GM19043 (cell line): Measurements from ENCODE around the gene BRD7.

Source experiments
- ATAC-seq: cut with Tn5 transposase; IDR thresholded peaks from one replicate; pipeline ENCODE4 v1.9.1; 2021; ENCODE audit warnings: low read depth; ENCODE audit not compliant: unreplicated experiment

Gene BRD7

DNA sequence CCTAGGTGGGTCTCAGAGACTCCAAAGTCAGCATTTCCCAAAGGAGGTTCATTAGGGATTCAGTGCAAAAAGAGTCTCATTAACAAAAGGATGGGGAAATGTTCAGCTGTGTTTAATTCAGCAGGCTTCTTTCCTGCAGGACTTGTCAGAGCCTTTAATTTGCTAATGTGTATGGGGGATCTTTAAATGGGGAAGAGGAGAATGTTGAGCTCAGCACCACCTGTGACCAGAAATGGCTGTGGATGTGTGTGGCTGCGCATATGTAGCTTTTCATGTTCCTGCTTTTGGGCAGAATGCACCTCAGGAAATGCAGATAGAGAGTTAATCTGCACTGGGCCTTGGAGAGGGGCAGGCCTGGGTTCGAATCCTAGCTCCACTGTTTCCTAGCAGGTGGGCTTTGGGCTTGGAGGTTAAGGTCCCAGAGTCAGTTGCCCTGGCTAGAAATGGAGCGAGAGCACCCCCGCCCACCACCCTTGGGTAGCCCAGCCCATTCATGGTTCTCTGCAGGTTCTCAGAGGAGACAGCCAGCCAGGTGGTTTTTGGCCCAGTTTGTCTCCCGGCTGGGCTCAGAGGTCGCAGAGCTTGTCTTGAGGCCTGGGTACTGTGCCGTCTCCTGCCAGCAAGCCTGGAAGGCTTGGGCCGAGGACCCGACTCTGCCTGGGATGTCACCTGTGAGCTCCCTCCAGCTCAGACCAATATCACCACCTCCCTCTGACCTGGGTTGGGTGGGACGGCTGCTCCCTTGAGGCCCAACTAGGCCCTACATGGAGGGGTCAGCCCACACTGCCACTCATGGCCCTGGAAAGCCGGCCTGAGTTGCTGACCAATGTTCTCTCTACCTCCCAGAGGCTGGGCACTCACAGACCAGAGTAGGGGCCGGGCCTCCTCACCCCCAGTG lies 93.1 kb downstream of the BRD7 start:
- no peak for ATAC-seq

DNA sequence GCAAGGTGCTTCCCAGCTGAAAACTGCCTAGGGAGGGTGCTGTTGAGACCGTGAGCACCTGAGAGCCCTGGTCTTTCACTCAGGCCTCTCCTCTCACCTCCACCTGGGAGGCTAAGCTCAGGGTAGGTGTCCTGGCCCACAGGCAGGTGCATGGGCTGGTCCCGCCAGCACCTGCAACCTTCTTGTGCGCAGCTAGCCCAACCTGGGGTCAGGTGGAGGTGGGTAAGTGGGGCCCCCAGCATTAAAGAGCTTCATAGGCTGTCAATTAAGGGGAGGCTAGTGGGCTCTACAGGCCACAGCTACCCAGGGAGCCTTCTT lies 93.7 kb downstream of the BRD7 start:
- ATAC-seq, result no peak

DNA sequence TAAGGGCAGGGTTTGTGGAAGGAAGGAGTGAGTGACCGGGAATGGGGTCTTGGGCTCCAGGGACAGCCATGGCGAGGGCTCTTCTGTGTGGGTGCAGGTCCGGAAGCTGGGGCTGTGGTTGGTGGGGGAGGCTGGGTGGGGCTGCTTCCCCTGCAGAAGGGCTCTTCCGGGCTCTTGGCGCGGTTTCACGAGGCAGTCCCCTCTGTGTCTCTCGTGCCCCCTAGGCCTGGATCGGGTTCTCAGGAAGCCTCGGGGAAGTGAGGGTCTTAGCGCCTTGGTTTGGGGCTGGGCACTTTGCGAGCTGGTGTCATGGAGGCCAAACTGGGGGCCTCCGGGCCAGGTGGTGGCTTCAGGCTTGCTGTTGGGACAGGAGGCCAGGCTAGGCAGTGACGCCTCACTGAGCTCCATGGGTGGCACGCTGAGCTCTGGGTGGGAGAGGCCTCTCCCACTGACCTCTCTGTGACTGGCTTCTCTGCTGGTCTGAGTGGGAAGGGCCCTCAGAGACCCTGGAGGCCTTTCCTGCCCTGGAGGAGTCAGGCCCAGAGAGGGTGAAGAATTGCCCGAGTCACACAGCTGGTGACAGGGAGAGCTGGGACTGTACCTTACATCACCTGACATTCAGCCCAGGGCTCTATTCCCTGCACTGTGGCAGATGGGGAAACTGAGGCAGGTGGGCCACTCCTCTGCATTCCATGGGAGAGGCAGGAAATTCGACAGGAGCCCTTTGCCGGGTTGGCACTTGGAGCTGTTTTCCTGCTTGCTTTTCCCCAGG lies 94.3 kb downstream of the BRD7 start:
- peak; percentile 34 for ATAC-seq

DNA sequence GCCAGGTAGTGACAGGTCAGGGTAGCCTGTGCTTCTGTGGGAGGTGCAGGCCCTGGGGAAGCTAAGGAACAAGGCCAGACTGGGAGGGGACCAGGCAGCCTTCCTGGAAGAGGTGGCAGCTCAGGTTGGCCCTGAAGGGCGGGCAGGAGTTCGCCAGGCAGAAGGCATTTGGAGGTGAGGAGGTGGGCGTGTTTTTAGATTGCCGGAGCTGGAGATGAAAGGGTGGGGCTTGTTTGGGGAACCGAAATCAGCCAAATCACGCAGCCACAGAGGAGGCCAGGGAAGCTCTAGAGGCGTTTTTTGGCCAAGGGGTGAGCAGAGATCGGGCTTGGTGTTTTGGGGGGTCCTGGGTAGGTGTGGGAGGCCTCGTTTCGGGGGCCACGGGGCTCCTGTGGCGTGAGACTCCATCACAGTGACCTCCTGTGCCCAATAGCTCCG lies 94.9 kb downstream of the BRD7 start:
- peak; percentile 85 for ATAC-seq

DNA sequence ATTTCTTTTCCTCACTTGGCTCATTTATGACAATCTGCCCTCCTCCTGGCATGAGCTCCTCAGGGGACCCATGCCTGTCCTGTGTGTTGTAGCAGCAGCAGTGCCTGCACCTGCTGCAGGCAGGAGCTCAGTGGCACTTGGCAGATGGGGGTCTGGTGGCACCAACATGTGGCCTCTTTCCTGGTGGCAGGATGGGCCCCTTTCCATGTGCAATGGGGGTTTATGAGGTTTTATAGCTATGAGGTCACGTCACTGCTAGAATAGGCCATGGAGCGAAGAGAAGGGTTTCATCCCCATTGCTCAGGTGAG lies 95.5 kb downstream of the BRD7 start:
- no peak for ATAC-seq

DNA sequence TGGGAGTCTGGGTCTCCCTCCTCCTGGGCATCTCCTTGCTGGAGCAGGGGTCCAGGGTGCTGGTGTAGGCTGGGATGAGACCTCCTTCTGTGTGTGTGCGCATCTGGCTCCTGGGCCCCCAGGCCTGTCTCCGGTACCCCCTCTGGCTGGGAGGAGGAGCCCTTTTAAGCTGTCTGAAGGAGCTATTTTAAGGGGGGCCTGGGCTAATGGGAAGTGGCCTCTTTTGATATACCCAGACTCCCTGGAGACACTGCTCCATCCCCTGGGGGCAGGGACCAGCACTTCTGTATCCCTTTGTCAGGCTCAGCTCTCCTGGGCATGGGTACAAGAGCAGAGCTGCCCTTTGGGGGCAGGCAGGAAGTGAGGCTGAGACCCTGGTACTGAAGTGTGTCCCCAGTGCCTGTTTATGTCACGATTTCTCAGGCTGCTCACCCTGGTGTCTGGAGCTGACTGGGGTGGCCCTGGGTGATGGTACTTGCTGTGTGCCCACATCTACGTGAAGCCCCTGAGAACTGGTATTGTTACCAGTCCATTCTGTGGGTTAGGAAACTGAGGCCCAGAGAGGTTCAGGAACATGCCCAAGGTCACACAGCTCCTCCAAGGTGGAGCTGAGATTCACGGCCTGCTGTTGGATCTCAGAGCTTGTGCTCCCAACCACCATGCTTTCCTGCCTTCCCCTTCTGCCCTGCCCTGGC lies 96.0 kb downstream of the BRD7 start:
- ATAC-seq, result no peak

DNA sequence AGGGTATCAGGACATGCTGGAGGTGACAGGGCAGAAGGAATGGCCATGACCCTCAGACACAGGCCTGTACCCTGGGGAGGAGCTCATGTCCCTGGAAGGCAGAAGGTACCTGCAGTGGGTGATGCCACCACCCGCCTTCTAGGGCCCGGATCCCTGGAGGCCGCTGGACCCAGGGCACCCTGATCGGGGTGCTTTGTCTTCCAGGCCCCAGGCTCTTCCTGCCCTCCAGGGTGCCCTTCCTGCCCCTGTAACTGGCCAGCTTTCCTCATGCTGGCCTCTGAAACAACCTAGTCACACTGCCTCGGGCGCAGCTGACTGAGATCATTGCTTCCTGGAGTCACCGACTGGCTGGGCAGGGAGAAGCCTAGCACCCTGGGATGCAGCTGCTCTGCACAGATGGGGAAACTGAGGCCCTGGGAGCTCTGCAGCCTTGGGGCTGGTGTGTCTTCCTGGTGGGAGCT lies 96.6 kb downstream of the BRD7 start:
- ATAC-seq, result no peak

DNA sequence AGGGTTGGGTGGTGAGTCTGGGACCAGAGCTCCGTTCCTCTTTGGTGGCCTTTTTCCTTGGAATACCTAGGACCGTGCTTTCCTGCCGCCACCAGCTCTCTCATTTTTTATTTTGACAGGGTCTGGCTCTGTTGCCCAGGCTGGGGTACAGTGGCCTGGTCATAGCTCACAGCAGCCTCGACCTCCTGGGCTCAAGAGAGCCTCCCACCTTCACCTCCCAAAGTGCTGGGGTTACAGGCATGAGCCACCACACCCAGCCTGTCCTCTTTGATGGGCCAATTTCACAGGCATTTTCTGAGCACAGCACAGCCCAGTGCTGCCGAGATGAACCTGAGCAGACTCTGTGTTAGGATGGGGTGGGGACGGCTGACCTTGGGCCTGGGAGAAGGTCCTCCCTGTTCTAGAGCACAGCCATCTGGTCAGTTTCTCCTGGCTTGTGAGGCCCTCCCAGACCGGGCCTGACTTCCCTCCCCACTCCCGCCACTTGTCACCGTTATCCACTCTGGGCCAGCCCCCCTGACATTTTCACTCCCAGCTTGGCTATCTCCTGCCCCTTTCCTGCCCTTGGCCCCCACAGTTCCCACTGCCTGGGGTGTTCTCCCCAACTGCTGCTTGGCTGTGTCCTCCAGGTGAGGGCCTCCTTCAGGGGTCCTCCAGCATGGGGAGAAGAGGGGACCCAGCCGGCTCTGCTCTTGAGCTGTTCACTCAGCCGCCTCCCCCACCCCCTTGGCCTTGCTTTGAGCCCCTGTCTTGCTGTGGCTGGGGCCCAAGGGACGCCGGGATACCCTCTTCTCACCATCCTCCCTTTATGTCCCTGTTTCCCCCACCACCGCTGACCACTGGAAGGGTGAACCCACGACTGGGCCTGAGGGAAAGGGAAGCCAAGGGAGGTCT lies 97.4 kb downstream of the BRD7 start:
- ATAC-seq, result no peak

DNA sequence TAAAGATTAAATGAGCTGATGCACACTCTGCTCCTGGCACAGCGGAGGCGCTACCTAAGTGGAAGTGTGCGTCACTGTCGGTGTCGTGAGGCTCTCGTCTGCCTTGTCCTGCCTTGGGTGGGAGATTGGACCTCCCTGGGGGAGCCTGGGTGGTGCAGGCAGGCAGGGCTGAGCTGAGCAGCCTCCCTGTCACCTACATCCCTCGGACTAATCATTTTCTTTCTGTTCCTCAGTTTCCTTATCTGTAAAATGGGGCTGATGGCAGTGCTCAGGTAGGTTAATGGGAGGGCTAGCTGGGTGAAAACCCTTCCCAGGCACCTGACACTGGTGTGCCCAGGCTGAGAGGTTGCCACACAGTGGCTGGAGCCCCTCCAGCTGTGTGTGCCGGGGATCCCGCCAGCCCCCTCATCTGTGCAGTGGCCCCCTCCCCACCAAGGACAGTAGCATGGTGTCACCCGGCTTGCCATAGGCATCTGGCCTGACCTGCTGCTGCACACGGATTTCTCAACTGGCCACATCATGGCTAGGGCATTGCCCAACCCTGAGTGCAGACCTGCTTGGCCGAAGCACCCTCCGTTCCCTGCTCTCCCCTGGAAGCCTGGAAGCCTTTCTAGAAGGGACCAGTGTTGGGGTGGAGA lies 98.2 kb downstream of the BRD7 start:
- no peak for ATAC-seq

DNA sequence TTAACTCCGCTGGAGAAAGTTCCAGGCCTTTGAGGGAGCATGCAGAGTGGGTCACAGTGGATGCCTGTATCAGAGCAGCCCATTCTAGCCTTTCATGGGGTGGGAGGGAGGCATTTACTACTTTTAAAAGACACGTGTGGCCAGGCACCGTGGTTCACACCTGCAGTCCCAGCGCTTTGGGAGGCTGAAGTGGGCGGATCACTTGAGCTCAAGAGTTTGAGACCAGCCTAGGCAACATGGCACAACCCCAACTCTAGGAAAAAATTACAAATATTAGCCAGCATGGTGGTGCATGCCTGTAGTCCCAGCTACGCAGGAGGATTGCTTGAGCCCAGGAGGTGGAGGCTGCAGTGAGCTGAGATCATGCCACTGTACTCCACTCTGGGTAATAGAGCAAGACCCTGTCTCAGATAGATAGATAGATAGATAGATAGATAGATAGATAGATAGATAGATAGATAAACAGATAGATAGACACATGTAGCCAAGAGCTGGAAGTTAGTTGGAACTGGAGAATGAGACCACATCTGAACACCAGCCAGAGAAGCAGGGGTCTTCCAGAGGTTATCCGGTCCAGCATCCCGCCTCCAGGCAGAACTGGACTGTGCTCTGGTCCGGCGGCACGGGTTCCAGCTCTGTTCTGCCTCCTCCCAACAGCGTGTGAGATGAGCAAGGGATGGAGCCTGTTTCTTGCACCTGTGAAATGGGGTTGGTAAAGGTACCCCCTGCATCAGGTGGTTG lies 98.8 kb downstream of the BRD7 start:
- ATAC-seq, result no peak

DNA sequence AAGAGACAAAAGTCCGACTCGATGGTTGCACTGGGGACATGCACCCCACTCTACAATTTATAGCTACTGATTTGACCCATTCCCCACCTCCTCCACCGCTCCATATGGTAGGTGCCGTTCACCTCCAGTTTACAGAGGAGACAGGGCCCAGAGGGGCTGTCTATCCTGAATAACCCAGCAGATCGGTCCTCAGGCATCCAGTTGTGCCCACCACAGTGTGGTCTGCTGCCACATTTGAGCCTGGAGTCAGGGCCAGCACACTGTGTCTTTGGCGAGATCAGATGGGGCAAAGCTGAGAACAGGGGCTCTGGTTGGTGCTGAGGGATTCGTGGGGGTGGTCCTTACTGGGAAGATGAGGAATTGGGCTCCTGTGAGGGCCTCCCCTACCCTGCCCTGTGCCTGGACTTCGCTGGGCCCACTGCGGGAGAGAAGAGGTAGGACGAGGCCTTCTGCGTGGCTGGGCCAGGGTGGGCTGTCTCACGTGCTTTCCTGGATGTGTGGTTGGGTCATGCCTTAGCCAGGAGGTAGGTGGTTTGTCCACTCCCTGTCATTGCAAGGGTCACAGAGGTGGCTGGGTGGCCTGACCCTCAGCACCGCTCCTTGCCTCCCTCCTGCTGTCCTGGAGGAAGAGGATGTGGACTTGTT lies 99.6 kb downstream of the BRD7 start:
- ATAC-seq, result no peak

DNA sequence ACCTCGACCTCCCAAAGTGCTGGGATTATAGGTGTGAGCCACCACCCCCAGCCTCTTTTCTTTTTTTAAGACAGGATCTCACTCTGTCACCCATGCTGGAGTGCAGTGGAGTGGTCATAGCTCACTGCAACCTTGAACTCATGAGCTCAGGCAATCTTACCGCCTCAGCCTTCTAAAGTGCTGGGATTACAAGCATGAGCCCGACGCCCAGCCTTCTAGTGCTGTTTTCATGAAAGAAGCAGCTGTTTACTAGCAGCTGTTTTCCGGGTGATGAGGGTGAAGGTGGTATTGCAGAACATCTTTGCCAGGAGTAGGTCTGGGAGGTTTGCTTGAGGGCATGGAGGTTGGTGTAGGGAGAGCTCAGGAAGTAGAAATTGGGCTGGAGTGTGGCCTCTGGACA lies 100.4 kb downstream of the BRD7 start:
- no peak for ATAC-seq

DNA sequence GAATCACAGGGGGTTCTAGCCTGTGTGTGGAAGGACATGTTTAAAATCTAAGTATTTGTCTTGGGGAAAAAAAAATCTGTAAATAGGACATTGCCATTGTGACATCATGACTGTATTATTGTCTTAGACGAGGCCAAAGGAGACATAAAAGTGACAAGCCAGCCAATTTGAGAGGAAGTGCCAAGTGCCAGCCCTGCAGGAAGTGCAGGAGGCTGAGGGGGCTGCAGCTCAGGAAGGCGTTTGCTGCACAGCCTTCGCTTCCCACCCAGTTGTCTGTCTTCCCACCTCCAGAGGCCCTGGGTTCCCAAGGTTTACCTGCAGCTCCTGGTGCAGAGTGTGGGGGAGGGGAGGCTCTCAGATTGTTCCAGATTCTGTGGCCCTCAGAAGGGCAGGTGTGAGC lies 101.1 kb downstream of the BRD7 start:
- no peak for ATAC-seq

DNA sequence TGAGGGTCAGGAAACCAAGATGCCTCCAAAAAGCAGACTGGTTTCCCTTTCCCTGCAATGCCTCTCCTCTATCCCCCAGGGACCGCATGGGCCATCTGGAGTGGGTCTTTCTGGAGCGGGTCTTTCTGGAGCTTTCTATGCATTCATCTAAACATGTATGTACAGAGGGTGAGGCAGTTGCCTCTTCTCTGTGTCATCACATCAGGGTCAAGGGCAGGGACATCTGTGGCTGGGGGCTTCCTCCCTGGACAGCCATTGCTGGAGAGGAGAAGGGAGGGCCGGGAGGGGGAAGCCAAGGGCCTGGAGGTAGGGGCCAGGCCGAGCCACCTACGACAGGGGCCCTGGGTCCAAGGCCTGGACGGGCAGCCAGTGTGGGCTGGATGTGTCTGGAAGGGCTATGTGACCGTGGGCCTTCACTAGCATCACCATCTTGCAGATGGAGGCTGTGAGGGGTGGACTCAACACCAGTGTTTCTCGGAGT lies 101.6 kb downstream of the BRD7 start:
- no peak for ATAC-seq

DNA sequence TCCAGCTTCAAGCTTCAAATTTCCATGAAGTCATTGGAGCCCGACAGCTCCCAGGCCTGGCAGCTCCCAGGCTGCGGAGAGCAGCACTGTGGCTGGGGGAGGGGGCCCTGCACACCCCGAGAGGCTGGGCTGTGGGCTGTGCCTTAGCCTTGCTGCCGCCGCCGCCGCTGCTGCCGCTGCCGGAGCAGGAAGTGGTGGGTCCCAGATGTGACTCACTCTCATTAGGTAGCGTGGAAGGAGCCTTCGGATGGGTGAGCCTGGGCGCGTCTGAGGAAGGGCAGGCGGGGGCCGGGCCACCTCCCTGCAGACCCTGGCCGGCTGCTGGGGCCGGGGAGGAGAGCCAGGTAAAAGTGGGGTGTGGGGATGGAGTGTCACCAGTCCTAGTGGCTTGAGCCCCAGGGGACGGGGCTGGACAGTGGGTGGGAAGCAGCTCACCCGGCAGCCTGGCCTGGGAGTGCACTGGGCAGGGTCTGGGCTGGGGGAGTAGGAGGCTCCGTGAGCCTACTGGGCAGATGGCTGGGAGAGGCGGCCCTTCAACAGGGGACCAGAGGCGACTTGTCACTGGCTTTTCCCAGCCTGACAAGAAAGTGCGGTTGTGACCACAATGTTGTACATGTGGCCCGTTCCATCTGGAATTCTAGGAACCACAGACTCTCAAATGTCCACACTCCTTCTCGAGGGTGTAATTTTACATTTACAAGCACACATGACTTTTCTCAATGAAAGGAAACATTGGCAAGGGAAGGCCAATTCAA lies 102.3 kb downstream of the BRD7 start, which contains the start of gene ADCY7:
TSS of gene ADCY7 (plus strand) at position 215 of the 755 bp plus-strand sequence. CDS start 21,629 bp downstream, outside the sequence.
- ATAC-seq, result peak; percentile 89
